ENCODE data around the gene ANKRD33B.
"Not testable (repeated sequence)": the region's sequence is repeated elsewhere in the genome, so short reads cannot be mapped to it uniquely, and the experiment has no call there.

The ANKRD33B gene

GRCh38 chr5:10637944-10638343 is 74.1 kb downstream of the ANKRD33B start:
- no peak for DNase-seq (ENCODE audit: low spot score)

GRCh38 chr5:10638723-10639122 is 74.9 kb downstream of the ANKRD33B start:
- not testable (repeated sequence) for DNase-seq (ENCODE audit: low spot score)

DNA sequence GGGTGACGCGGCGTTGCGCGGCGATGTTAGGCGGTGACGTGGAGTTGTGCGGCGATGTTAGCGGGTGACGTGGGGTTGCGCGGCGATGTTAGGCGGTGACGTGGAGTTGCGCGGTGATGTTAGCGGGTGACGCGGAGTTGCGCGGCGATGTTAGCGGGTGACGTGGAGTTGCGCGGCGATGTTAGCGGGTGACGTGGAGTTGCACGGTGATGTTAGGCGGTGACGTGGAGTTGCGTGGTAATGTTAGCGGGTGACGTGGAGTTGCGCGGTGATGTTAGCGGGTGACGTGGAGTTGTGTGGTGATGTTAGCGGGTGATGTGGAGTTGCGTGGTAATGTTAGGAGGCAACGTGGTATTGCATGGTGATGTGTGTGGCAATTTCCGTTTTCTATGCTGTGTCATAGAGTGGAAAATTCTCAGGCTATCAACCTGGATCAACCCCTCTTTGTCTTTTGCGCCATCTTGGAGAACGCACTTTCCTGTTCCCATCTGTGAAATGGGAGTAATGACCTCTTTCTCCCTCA is 76.0 kb downstream of the ANKRD33B start:
- DNase-seq (ENCODE audit: low spot score), result no peak

GRCh38 chr5:10642367-10642766 is 78.5 kb downstream of the ANKRD33B start:
- DNase-seq (ENCODE audit: low spot score), result no peak

DNA sequence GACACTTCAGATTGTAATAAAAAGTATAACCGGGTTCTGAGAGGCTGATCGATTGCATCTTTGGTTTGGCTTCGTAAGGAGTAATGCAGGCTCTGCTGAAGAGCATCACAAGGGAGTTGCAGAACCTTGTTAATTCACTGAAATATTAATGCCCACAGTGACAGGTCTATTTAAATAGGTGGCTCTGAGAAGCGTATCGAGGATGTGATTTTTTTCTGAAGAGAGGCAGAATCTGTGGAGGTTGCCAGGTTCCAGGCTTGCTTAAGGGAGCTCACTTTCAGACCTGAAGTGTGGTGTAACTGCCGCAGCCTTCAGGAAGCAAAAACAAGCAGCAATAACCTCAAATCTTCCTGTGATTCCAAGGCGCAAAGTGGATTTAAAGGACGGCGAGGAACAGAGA is 80.3 kb downstream of the ANKRD33B start:
- DNase-seq (ENCODE audit: low spot score), result no peak

DNA sequence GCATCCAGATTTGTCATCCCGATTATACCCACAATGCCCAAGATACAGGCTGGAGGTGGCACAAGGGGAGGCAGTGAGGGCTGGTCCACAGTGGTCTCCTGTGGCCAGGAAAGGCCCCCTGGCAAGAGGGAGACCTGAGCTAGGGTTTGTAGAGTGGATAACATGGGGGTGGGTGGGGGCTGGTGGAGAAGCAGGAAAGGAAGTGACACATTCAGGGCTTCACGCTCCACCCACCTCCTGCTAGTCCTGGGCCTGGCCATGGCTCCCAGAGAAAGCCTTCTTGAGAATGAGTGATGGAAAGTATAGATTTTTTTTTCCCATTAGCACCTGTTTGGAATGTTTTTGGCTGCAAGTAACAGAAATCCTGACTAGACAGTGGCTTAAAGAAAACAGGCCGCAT is 81.3 kb downstream of the ANKRD33B start:
- no peak for DNase-seq (ENCODE audit: low spot score)

- DNase-seq (ENCODE audit: low spot score), result no peak
These were observed 81.8 kb downstream of the ANKRD33B start for GRCh38 chr5:10645671-10646070.

DNA sequence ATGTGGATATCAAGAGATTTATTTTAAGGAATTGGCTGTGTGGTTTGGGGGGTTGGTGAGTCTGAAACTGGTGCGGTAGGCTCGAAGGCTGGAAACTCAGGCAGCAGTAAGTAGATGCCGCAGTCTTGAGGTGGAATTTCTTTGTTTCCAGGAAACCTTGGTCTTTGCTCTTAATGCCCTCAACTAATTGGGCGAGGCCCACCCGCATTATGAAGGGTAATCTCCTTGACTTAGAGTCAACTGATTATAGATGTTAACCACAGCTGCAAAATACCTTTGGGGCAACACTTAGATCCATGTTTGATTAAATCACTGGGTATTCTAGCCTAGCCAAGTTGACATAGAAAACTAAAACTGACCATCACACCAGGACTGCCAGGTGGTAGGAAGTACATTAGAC is 83.8 kb downstream of the ANKRD33B start:
- DNase-seq (ENCODE audit: low spot score), result no peak

DNA sequence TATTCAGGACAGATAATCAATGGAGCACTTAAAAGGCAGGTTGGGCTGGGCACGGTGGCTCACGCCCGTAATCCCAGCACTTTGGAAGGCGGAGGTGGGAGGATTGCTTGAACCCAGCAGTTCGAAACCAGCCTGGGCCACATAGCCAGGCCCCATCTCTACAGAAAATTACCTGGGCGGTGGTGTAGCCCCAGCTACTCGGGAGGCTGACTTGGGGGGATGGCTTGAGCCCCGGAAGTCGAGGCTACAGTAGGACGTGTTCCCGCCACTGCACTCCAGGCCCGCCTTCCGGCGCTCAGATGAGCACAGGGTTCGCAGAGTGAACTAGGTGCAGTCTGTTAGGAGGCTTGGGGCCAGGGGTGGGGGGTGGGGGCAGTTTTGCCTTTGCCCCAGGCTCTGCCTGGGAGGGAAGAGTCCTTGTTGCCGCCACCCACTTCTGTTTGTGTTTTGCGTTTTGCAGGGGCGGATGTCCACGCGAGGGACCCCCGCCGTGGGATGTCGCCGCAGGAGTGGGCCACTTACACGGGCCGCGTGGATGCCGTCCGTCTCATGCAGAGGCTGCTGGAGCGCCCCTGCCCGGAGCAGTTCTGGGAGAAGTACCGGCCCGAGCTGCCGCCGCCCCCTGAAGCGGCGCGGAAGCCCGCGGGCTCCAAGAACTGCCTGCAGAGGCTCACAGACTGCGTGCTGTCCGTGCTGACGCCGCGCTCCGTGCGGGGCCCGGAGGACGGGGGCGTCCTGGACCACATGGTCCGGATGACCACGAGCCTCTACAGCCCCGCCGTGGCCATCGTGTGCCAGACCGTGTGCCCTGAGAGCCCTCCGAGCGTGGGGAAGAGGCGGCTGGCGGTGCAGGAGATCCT is 85.2 kb downstream of the ANKRD33B start:
- DNase-seq (ENCODE audit: low spot score), result no peak

DNA sequence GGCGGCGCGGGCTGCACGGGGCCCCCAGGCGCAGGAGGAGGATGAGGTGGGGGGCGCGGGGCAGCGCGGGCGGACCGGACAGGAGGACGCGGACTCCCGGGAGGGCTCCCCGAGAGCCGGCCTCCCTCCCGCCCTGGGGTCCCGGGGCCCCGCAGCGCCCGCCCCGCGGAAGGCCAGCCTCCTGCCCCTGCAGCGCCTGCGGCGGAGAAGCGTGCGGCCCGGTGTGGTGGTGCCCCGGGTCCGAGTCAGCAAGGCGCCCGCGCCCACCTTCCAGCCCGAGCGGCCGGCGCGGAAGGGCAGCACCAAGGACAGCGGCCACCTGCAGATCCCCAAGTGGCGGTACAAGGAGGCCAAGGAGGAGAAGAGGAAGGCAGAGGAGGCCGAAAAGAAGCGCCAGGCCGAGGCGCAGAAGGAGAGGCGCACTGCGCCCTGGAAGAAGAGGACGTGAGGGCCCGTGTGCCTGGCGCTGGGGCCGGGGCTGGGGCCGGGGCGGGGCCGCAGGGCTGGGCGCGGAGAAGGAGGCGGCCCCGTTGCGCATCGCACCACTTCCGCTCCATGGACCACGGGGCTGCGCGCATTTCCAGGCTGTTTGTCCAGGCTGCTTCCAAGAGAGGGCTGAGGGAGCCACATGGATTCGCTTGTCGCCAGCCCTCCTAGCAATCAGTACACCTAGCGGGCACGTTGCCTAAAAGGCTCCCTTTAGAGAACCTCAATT is 86.0 kb downstream of the ANKRD33B start:
- no peak for DNase-seq (ENCODE audit: low spot score)

- DNase-seq (ENCODE audit: low spot score), result no peak
These were observed 88.3 kb downstream of the ANKRD33B start for GRCh38 chr5:10652151-10652550.

DNA sequence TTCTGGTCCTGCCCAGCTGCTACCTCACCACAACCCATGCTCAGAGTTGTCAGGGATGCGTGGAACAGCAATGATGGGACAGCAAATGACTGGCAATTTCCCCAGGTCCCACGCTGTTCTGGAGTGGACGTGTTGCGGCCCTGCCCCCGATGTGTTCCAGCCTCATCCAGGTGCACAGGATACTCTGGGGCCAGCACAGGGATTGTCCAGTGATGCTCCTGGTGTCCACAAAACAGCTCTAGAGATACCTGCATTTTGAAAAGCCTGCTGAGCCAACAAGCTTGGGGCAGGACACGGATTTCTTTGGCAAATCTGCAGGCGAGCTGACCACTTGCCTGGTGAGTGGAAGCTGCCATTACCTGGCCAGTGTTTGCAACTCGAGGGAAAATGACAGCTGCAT is 88.7 kb downstream of the ANKRD33B start:
- no peak for DNase-seq (ENCODE audit: low spot score)

DNA sequence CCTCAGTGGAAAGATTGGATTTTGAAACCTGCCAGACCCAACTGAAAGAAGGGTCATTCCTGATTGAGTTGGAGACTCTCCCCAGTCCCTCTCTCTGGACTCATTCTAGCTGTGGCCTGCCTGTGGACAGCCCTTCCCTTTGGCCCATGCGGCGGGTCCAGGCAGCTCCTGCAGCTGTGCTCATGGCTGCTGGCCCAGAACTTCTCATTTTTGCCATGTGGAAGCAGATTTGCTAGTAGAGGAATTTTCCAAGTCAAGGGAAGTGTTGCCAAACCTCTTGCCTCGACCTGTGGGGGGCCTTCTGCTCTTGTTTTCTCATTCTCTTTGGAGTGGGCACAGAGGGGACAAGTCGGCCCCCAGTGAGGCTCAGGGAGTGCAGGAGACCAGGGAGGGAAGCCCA is 89.2 kb downstream of the ANKRD33B start:
- no peak for DNase-seq (ENCODE audit: low spot score)

- DNase-seq (ENCODE audit: low spot score), result no peak
These were observed 90.0 kb downstream of the ANKRD33B start for GRCh38 chr5:10653751-10654400.

- DNase-seq (ENCODE audit: low spot score), result no peak
These were observed 90.7 kb downstream of the ANKRD33B start for GRCh38 chr5:10654566-10654965.

DNA sequence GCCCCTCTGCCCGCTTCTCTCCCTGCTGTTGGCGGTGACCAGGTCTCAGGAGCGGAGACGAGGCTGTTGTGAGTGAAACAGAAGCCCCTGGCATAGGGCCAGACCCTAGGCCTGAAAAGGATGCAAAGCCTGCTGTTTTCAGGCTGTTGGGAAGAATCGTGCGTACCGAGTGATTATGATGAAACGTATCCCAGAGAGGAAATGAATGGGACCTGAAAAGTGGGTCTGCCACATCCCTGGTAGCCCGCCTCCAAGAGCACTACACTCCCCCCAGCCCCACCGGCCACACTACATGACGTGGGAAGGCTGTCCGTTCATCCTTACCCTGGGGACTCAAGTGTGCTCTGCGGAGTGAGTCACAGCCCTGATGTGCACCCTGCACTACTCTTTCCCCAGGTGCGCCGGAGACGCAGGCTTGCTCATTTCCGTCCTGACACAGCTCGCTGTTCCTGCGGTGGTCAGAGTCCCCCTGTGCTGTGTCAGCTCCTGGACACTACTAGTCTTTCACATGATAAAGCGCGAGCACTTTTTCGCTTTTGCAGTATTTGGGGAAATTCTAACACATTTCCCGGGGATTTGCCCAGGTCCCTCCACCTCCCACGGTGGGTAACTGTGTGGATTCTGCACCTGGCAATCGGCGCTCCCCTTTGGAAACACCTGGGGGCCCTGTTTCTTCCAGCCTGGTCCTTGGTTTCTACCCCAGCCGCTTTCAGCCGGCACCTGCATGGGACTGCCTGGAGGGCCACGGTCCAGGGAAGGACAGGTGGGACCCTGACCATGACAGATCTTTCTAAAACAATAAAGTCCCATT is 91.5 kb downstream of the ANKRD33B start:
- no peak for DNase-seq (ENCODE audit: low spot score)

DNA sequence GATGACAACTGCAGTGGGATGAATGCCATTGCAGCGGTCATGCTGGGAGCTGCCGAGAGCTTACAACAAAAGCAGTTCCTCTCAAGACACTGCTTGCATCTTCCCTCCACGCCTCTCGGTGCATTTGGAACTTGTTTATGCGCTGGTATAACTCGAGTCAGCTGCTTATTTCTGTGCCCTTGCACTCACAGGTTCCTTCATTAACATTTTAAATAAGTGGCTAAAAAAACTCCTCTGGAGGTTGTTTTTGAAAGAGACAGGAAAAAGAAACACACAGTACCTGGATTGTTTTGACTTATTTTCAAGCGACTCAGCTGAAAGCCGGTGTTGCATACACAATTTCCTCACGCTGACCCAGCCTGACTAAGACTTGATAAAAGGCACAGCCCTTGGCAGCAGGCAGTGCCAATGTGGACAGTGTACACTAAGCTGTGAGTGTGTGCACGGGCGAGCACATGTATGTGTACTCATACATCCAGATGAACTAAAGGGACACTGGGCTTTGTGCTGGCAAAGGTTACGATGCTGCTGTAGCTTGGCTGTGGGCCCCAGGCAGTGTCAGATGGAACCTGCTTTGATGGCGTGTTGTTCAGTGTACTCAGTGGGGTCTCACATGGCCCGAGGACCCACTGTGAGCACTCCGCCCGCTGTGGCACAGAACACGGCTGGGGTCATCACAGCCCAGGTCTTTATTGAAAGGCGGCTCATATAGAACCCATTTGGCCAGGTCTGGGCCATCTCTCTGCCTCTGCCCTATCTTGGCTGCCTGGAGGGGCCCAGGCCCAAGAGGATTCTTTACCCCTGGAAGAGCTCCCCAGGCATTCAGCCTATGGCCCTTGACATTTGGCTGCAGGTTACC is 92.3 kb downstream of the ANKRD33B start:
- DNase-seq (ENCODE audit: low spot score), result no peak

GRCh38 chr5:10658265-10658664 is 94.4 kb downstream of the ANKRD33B start:
- DNase-seq (ENCODE audit: low spot score), result no peak

DNA sequence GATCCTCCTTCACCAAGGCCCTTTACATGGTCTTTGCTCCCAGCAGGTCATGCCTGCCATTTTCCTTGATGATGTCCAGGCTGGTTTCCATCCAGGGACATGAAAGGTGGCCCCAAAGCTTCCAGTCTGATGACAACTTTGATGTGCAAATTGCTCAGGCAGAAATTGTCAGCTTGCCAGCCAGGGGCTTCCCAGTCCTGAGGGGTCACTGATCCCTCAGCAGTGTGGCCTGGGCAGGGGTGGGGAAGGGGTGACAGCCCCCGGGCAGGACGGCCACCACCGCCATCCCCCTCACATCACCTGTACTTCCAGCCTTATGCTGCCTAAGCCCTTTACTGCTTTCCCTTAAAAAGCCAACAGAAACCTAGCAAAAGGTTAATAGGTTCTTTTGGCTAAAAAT is 96.3 kb downstream of the ANKRD33B start:
- DNase-seq (ENCODE audit: low spot score), result no peak

GRCh38 chr5:10660720-10661387 is 97.0 kb downstream of the ANKRD33B start:
- DNase-seq (ENCODE audit: low spot score), result no peak
